HCT116 (cell line): ENCODE measurements around the gene CHAF1A. TPM values are rescaled to one million over a fixed set of nuclear protein-coding genes. Genes with fewer than 3 reads are reported as not detected.

Experiments used
- ATAC-seq: fragments of 200-7000 bp; cut with Tn5 transposase; 2 replicates; pipeline ENCODE4 v1.9.1; 2020; ENCODE audit warnings: mild to moderate bottlenecking, moderate library complexity
- BruUV-seq: library from RNA; stranded (reverse); fragments of 400-500 nt; replicated peaks from 2 replicates; lab custom pipeline; 2021; lab: Mats Ljungman, UMichigan
- CTCF ChIA-PET: fragments of 300-600 bp; sonication (Branson Sonifier 250); formaldehyde crosslinking; loops from one replicate; lab custom pipeline; 2021; ENCODE audit warnings: antibody characterized with exemption; lab: Charles Lee
- POLR2A ChIA-PET: fragments of 300-600, 350-600 bp; sonication (Branson Sonifier 250); formaldehyde crosslinking; loops from one replicate; lab custom pipeline; 2021; ENCODE audit warnings: antibody characterized with exemption; lab: Charles Lee
- RAD21 ChIA-PET, 2 experiments: fragments of 300-600 bp; sonication (Branson Sonifier 250); formaldehyde crosslinking; loops; one replicate each; lab custom pipeline; 2023; ENCODE audit warnings: low total read pairs in 2 of 2; ENCODE audit not compliant: uncharacterized antibody in 2 of 2, unreplicated experiment in 2 of 2, low non-redundant PET in 1 of 2; lab: Charles Lee
- DNase-seq: peaks from one replicate; pipeline ENCODE4 v3.0.0-alpha.2; 2010; ENCODE audit warnings: low read depth, low spot score
- H2AFZ ChIP-seq: fragments of 200-600 bp; shearing (Covaris generic), sonication (generic); 2 replicates; pipeline ENCODE4 v1.6.1; 2017; ENCODE audit warnings: low read depth, mixed run types, mixed read lengths, antibody characterized with exemption, low read length; ENCODE audit not compliant: poor library complexity, severe bottlenecking
- H3K27ac ChIP-seq: 2 replicates; pipeline ENCODE4 v1.5.1; 2012; ENCODE audit warnings: low read depth, low read length
- H3K27me3 ChIP-seq: fragments of 200-600 bp; sonication (generic); 2 replicates; pipeline ENCODE4 v1.6.1; 2016; ENCODE audit warnings: mixed run types, low read length, mixed read lengths; ENCODE audit not compliant: insufficient read depth
- H3K36me3 ChIP-seq, 2 experiments: fragments of 200-500 bp in 1 of 2; fragments of 200-600 bp in 1 of 2; sonication (Bioruptor generic) in 1 of 2; sonication (generic) in 1 of 2; 2 replicates each; pipeline versions ENCODE4 v1.5.1 to v1.6.1; 2014 to 2016; ENCODE audit warnings: low read length in 2 of 2, inconsistent platforms in 1 of 2, mixed read lengths in 1 of 2, mixed run types in 1 of 2; ENCODE audit not compliant: insufficient read depth in 2 of 2, control insufficient read depth in 1 of 2
- H3K4me1 ChIP-seq, 2 experiments: fragments of 200-600 bp in 1 of 2; sonication (generic) in 1 of 2; 2 replicates each; pipeline versions ENCODE4 v1.5.1 to v1.6.1; 2012 to 2017; ENCODE audit warnings: low read length in 2 of 2, inconsistent platforms in 1 of 2, mild to moderate bottlenecking in 1 of 2, mixed read lengths in 1 of 2, mixed run types in 1 of 2, moderate library complexity in 1 of 2; ENCODE audit not compliant: insufficient read depth in 2 of 2, control insufficient read depth in 1 of 2
- H3K4me2 ChIP-seq: fragments of 200-600 bp; sonication (generic); 2 replicates; pipeline ENCODE4 v1.6.1; 2017; ENCODE audit warnings: mixed run types, low read length, mixed read lengths
- H3K4me3 ChIP-seq, 2 experiments: fragments of 200-600 bp in 1 of 2; sonication (generic) in 1 of 2; replicated peaks in 1 of 2; 2 replicates each; pipeline ENCODE4 v1.5.1; 2011 to 2016; ENCODE audit warnings: low read length in 2 of 2, control low read depth in 1 of 2, low read depth in 1 of 2, mild to moderate bottlenecking in 1 of 2, mixed read lengths in 1 of 2, mixed run types in 1 of 2
- H3K79me2 ChIP-seq: fragments of 200-600 bp; sonication (generic); 2 replicates; pipeline ENCODE4 v1.6.1; 2017; ENCODE audit warnings: mild to moderate bottlenecking, mixed run types, low read length, moderate library complexity, mixed read lengths; ENCODE audit not compliant: insufficient read depth
- H3K9ac ChIP-seq: fragments of 200-600 bp; sonication (generic); 2 replicates; pipeline ENCODE4 v1.6.1; 2016; ENCODE audit warnings: low read length, mixed read lengths
- H3K9me2 ChIP-seq: fragments of 200-600 bp; sonication (generic), shearing (Covaris generic); 2 replicates; pipeline ENCODE4 v1.6.1; 2017; ENCODE audit warnings: mixed run types, mild to moderate bottlenecking, moderate library complexity; ENCODE audit not compliant: insufficient read depth
- H3K9me3 ChIP-seq, 2 experiments: fragments of 200-500 bp in 1 of 2; fragments of 200-600 bp in 1 of 2; sonication (Bioruptor generic) in 1 of 2; sonication (generic) in 1 of 2; 2 replicates each; pipeline ENCODE4 v1.6.1; 2014 to 2017; ENCODE audit warnings: low read length in 2 of 2, mixed read lengths in 2 of 2, inconsistent platforms in 1 of 2, low read depth in 1 of 2, mild to moderate bottlenecking in 1 of 2, mixed run types in 1 of 2, moderate library complexity in 1 of 2; ENCODE audit not compliant: control insufficient read depth in 1 of 2, insufficient read depth in 1 of 2
- H4K20me1 ChIP-seq: fragments of 200-600 bp; sonication (generic), shearing (Covaris generic); 2 replicates; pipeline ENCODE4 v1.6.1; 2017; ENCODE audit warnings: mixed run types, mild to moderate bottlenecking, moderate library complexity; ENCODE audit not compliant: insufficient read depth
- CEBPB ChIP-seq: IDR thresholded peaks from 2 replicates; pipeline ENCODE4 v1.6.1; 2012; ENCODE audit warnings: low read depth
- EZH2 ChIP-seq: fragments of 200-600 bp; sonication (generic); IDR thresholded peaks from 2 replicates; pipeline ENCODE4 v1.6.1; 2017; ENCODE audit warnings: antibody characterized with exemption, mixed run types
- JUND ChIP-seq: IDR thresholded peaks from 2 replicates; pipeline ENCODE4 v1.6.1; 2012
- POLR2AphosphoS5 ChIP-seq: IDR thresholded peaks from 2 replicates; pipeline ENCODE4 v1.6.1; 2011; ENCODE audit warnings: mild to moderate bottlenecking, low read depth, low read length, moderate library complexity
- SIN3A ChIP-seq: IDR thresholded peaks from 2 replicates; pipeline ENCODE4 v1.6.1; 2012; ENCODE audit warnings: low read depth
- SRF ChIP-seq: IDR thresholded peaks from 2 replicates; pipeline ENCODE4 v1.6.1; 2012; ENCODE audit warnings: low read depth
- YY1 ChIP-seq: IDR thresholded peaks from 2 replicates; pipeline ENCODE4 v1.6.1; 2011; ENCODE audit warnings: low read length, low read depth, moderate library complexity, mild to moderate bottlenecking; ENCODE audit not compliant: insufficient replicate concordance; ENCODE audit errors: extremely low read depth
- ZNF274 ChIP-seq: fragments of 200-500 bp; sonication (Bioruptor generic); IDR thresholded peaks from 2 replicates; pipeline ENCODE4 v1.6.1; 2014; ENCODE audit warnings: mild to moderate bottlenecking, low read depth, low read length, inconsistent platforms
- intact Hi-C: fragments of 100-400 bp; cut with micrococcal nuclease; formaldehyde crosslinking; loops from 2 replicates; pipeline ENCODE4 v1.10.0; 2022
- total RNA-seq: library from RNA; stranded (reverse); gene quantifications from one replicate; pipeline ENCODE4 v1.2.1, GENCODE V29; 2021; ENCODE audit not compliant: unreplicated experiment
- TF ChIP-seq, protein P1 (sequence below): IDR thresholded peaks from 2 replicates; pipeline ENCODE4 v1.6.1; 2012
- TF ChIP-seq, protein P2 (sequence below), 3 experiments: fragments of 200-600 bp in 1 of 3; sonication (generic) in 1 of 3; IDR thresholded peaks in 2 of 3; conservative IDR thresholded peaks in 1 of 3; 2 replicates each; pipeline ENCODE4 v1.5.1; 2012 to 2017; ENCODE audit warnings: low read depth in 2 of 3, low read length in 2 of 3, antibody characterized with exemption in 1 of 3, borderline replicate concordance in 1 of 3, control low read depth in 1 of 3, mild to moderate bottlenecking in 1 of 3, mixed read lengths in 1 of 3, mixed run types in 1 of 3, moderate library complexity in 1 of 3; ENCODE audit not compliant: insufficient read depth in 1 of 3

Gene CHAF1A
- total RNA-seq, 1 experiment from 2014 or later, result 69.9 TPM

DNA sequence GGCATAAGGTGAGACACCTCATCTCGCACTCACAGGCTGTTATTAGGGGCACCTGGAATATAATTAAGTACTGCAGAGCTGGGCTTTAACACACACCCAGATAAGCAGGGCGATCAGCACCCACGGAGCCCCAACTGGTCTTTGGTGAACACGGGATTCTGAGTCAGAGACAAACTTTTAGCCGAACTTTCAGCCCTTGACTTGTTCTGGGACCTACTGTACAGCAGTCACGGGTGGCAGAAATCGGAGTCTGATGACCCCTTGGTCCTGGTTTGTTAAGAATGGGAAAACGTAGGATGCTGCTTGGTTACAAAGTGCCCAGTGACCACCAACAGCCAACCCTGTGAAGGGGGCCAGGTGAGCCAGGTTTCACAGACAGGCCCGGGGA, 11.1 kb upstream of the CHAF1A start:
- Histone ChIP-seq H3K36me3 (peaks cover 4 to 13% of the 10 kb centered on the region in 2 experiments; a peak in 2 of 4 replicates), H4K20me1 (no peaks in the 10 kb centered on the region), H2AFZ (no peak overlapping the region), H3K79me2 (peaks cover 96% of the 10 kb centered on the region), H3K27ac (no peak overlapping the region), H3K4me3 (no peak overlapping the region), H3K9me2 (no peaks in the 10 kb centered on the region), H3K27me3 (no peaks in the 10 kb centered on the region), H3K4me2 (no peak overlapping the region), H3K4me1 (no peaks in the 10 kb centered on the region), H3K9ac (no peak overlapping the region), H3K9me3 (no peaks in the 10 kb centered on the region)
- intact Hi-C loops, result no loop called here
- CTCF ChIA-PET, result interaction anchor here (0.6 kb wide), 1 partner anchor 9 kb away, joined by 3 read pairs; the partner anchor contains the start of gene SH3GL1
- RAD21 ChIA-PET, result no interaction called here
- BruUV-seq, result no TSS peak
- ATAC-seq, result no peak
- POLR2A ChIA-PET, result no interaction called here
- TF ChIP-seq JUND (no peak), SRF (no peak), EZH2 (no peak), CEBPB (no peak), POLR2AphosphoS5 (no peak), SIN3A (no peak), YY1 (no peak), ZNF274 (no peak)
- TF ChIP-seq, protein P1, sequence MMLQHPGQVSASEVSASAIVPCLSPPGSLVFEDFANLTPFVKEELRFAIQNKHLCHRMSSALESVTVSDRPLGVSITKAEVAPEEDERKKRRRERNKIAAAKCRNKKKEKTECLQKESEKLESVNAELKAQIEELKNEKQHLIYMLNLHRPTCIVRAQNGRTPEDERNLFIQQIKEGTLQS, result no peak
- TF ChIP-seq, protein P2, sequence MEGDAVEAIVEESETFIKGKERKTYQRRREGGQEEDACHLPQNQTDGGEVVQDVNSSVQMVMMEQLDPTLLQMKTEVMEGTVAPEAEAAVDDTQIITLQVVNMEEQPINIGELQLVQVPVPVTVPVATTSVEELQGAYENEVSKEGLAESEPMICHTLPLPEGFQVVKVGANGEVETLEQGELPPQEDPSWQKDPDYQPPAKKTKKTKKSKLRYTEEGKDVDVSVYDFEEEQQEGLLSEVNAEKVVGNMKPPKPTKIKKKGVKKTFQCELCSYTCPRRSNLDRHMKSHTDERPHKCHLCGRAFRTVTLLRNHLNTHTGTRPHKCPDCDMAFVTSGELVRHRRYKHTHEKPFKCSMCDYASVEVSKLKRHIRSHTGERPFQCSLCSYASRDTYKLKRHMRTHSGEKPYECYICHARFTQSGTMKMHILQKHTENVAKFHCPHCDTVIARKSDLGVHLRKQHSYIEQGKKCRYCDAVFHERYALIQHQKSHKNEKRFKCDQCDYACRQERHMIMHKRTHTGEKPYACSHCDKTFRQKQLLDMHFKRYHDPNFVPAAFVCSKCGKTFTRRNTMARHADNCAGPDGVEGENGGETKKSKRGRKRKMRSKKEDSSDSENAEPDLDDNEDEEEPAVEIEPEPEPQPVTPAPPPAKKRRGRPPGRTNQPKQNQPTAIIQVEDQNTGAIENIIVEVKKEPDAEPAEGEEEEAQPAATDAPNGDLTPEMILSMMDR (IDR thresholded peaks at IDR 0.05 in 2 of 3, conservative IDR thresholded peaks at IDR 0.05 in 1 of 3; ENCODE audit: borderline replicate concordance in 1 of 3, insufficient read depth in 1 of 3, low read depth in 2 of 3, low read length in 2 of 3), result no peak
- no peak for DNase-seq
